ENCODE results near the gene SPTA1.

DNA sequence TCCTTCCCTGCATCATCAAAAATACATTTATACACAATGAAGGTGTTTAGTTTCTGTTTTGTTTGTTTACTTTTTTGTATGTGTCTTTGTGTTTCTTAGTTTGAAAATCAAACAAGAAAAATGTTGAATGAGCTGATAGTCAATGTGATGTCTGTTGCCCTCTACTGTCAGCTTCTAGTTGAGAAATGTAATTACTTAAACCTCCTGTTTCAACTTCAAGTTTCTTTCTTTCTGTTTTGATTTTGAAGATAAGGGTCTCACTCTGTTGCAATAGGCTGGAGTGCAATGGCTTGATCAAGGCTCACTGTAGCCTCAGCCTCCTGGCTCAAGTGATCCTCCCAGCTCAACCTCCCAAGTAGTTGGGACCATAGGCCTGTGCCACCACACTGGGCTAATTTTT lies 37.5 kb downstream of the SPTA1 start:
- TF ChIP-seq, protein P1, sequence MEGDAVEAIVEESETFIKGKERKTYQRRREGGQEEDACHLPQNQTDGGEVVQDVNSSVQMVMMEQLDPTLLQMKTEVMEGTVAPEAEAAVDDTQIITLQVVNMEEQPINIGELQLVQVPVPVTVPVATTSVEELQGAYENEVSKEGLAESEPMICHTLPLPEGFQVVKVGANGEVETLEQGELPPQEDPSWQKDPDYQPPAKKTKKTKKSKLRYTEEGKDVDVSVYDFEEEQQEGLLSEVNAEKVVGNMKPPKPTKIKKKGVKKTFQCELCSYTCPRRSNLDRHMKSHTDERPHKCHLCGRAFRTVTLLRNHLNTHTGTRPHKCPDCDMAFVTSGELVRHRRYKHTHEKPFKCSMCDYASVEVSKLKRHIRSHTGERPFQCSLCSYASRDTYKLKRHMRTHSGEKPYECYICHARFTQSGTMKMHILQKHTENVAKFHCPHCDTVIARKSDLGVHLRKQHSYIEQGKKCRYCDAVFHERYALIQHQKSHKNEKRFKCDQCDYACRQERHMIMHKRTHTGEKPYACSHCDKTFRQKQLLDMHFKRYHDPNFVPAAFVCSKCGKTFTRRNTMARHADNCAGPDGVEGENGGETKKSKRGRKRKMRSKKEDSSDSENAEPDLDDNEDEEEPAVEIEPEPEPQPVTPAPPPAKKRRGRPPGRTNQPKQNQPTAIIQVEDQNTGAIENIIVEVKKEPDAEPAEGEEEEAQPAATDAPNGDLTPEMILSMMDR (IDR thresholded peaks at IDR 0.05) = no peak
- TF ChIP-seq ZFX (IDR thresholded peaks at IDR 0.05; ENCODE audit: borderline replicate concordance) = no peak

Data from 22Rv1 (cell line).